ENCODE results near the gene PCGF1.
"Not testable (repeated sequence)": the region's sequence is repeated elsewhere in the genome, so short reads cannot be mapped to it uniquely, and the experiment has no call there.

PCGF1 gene

GRCh38 chr2:74498500-74499266, 8.8 kb downstream of the PCGF1 start:
- peak; percentile 75 for DNase-seq

DNA sequence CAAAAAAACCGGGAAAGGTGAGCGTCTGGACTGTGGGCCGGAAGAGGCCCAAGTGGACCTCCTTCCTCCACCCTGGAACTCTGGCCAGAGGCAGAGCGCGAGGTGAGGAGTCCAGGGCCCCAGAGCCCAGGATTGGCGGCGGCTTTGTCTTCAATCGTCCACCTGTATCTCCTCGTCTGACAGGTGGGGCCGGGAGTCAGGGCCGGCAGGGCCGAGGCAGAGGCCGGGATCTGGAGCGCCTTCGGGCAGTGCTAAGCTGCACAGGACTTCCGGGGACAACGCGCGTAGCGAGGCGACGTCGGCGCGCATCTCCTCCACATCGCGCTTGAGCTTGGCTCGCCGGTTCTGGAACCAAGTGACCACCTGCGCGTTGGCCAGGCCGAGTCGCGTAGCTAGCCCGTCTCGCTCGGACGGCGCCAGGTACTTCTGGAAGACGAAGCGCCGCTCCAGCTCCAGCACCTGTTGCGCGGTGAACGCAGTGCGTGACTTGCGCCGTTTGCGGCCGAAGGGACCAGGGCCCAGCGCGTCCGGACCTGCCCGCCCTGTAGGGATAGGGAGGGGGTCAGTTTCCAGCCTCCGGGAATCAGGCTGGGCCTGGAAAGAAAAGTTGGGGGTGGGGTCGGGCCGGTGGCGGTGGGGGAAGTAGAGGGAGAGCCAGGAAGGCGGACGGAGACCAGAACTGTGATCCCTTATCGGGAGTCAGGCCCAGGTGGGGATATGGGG, 9.6 kb downstream of the PCGF1 start:
- no peak for DNase-seq

DNA sequence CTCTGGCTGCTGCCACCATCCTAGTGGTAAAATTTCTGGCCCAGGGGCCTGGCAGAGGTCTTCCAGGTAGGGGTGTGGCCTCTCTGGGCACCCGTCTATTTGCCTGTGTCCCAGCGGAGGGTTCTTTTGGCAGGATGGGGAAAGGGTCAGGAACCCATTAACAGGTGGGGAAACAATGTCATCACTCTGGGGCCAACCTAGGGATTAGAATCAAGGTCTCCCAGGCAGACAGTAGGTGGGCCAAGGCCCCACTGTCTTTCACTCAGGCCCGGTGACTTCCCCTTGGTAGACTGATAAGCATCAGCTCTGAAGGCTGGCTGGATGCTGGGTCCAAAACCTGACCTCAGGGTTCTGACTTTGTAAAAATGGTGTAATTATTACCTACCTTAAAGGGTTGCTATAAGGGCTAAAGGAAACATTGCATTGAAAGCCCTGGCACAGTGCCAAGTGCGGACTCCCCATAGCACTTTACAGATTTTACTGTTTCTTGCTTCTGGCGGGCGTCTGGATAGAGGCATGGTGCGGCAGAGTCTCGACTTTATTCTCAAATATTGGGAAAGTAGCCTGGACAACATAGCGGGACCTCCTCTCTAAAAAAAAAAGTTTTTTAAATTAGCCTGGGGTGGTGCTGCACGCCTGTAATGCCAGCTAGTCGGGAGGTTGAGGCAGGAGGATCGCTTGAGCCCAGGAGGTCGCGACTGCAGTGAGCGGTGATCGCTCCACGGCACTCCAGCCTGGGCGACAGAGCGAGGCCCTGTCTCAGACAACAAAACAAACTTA, 10.3 kb downstream of the PCGF1 start:
- DNase-seq = no peak

- no peak for DNase-seq
Measured at GRCh38 chr2:74495440-74495839, 12.1 kb downstream of the PCGF1 start.

GRCh38 chr2:74493546-74493945, 13.9 kb downstream of the PCGF1 start:
- peak; percentile 36 for DNase-seq

- DNase-seq = no peak
Measured at GRCh38 chr2:74491648-74492544, 15.6 kb downstream of the PCGF1 start.

DNA sequence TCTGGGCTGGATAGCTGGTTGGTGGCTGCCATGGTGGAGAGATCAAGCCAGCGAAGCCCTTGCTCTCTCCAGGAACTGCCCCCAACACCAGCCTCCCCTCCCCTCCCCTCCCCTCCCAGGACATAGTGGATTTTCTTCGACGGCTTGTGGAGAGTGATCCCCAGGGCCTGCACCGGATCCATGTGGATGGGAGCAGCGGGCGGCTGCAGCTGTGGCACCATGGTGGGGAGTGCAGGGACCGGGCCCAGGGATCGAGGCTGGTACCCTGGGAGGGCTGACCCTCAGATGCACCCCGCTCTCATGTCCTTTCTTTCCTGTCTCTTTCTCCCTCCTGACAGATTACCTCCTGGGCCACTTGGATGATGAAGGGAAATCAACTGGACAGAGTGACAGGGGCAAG, 17.6 kb downstream of the PCGF1 start:
- no peak for DNase-seq

- DNase-seq = no peak
Measured at GRCh38 chr2:74488643-74489481, 18.6 kb downstream of the PCGF1 start.

GRCh38 chr2:74486141-74486540, 21.4 kb downstream of the PCGF1 start:
- no peak for DNase-seq

- not testable (repeated sequence) for DNase-seq
Measured at GRCh38 chr2:74483675-74484164, 23.8 kb downstream of the PCGF1 start.

DNA sequence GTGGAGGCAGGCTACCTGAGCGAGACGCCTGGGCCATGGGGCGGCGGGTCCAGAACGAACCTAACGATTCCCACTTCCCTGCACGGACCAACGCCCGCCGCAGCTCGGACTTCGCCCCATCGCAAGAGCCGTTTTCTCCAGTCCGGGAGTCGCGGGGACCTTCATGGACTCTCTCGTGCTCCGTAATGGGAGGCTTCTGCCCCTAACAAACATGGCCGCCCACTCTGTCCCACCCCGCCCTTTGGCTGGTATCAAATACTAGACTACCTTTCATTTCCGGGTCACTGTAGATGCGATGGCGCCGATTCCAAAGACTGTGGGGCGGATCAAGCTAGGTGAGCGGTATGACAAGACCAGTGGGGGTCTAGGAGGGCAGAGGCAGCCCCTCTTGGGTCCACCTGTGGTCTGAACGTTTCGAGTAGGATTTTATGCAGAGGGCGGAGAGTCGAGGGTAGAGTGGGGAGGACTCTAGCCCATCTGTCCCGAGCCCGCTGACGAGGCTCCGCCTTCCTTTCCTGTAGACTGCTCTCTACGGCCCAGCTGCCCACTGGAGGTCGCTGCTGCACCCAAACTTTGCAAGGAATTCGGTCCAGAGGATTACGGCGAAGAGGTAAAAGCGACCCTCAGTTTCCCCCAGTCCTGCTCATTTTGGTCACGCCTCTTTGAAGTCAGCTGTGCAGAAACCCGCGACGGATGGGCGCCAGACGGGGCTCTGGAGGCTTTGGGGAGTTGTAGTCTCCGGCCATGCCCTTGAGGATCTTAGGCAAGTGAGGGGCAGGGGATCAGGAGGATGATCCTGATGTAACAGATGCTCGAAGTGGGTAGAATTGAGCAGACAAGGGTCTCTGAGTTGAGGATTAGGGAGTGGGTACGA, 24.5 kb downstream of the PCGF1 start, which contains the start of the genes CCDC142 and TTC31:
Gene CCDC142, minus strand, starts transcription at position 198 of the 874 bp plus-strand sequence. Its CDS starts 161 bp downstream, at position 37.
Gene TTC31, plus strand, starts transcription at position 281 of the 874 bp plus-strand sequence. Its CDS starts 15 bp downstream, at position 296.
- DNase-seq = peak; percentile 96

DNA sequence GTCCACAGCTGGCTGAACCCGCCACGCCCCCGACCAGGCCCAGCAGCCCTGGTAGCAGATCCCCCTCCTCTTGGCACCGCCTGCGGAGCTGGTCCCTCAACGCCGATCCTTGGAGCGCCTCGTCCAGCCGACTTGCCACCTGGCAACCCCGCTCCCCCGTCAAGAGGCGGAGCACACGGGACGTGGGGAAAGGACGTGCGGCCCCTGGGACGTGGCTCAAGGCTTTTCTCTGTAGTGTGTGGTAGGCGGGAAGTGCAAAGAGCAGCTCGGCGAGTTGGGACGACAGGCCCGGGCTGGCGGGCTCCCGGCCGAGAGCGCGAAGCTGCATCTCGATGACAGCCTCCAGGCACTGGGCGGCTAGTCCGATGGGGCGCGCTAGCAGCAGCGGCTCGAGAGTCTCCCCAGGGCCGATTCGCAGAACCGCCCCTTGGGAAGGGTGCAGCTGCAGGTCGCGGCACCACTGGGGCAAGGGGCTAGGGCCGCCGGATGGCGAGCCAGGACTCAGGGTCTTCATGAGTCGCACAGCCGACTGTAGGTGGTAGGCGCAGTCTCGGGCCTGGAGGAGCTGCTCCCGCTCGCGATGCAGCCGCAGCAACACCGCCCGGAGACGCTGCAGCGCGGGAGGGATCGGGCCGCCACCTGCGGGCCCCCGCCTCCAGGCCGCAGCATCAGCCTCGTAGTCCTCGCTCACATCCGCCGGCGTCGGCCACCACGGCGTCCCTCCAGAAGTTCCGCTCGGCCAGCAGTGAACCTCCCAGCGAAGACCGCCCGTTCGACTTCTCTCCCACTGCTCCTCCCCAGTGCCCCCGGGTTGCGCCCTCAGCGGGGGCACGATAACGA, 25.3 kb downstream of the PCGF1 start:
- DNase-seq = peak; percentile 43

- DNase-seq = no peak
Measured at GRCh38 chr2:74481431-74481830, 26.1 kb downstream of the PCGF1 start.

- DNase-seq = no peak
Measured at GRCh38 chr2:74474899-74475298, 32.6 kb downstream of the PCGF1 start.

GRCh38 chr2:74474481-74474880, 33.0 kb downstream of the PCGF1 start:
- no peak for DNase-seq

DNA sequence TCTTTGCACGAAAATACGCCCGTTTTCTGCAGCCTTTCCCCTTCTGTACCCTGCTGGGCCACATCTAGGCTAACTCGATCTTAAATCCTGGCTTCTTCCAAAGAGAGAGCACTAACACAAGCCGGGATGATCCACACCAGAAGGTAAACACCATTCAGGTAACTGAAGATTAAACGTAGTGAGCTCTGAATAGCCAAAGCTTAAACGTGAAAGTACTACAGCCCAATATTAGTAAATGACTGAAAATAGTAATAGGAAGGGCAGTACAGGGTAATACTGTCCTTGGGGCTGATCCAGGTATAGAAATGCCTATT, 34.6 kb downstream of the PCGF1 start:
- DNase-seq = no peak

- peak; percentile 86 for DNase-seq
Measured at GRCh38 chr2:74472086-74472944, 35.2 kb downstream of the PCGF1 start, which contains the start of gene MRPL53. Gene MRPL53 (minus strand): TSS chr2:74472680. CDS start chr2:74472660, 20 bp downstream.
